Common myeloid progenitor, CD34-positive (primary cell): ENCODE results near the gene FOXF2.
A peak's percentile ranks its signal among the peaks of the same experiment; 100 is the strongest.

Experiments used
- CTCF ChIA-PET: fragments of 350-600 bp; sonication (Branson Sonifier 250); formaldehyde crosslinking; loops from one replicate; lab custom pipeline; 2021; ENCODE audit warnings: antibody characterized with exemption; lab: Charles Lee
- POLR2A ChIA-PET: fragments of 350-600 bp; sonication (Branson Sonifier 250); formaldehyde crosslinking; loops from one replicate; lab custom pipeline; 2021; ENCODE audit warnings: antibody characterized with exemption; lab: Charles Lee
- DNase-seq, 3 donors: peaks; one replicate each; pipeline versions ENCODE4 v3.0.0 to v3.0.0-alpha.2; 2013
- H3K27ac ChIP-seq, 2 experiments: 1 replicate in 1 of 2; 2 replicates in 1 of 2; pipeline ENCODE4 v1.7.0; 2013; ENCODE audit warnings: inconsistent platforms in 2 of 2, low read length in 2 of 2, mild to moderate bottlenecking in 2 of 2, low read depth in 1 of 2, moderate library complexity in 1 of 2; ENCODE audit not compliant: severe bottlenecking in 2 of 2, insufficient read depth in 1 of 2, poor library complexity in 1 of 2
- H3K27me3 ChIP-seq, 5 experiments: replicated peaks in 2 of 5; 1 replicate in 3 of 5; 2 replicates in 2 of 5; pipeline versions ENCODE4 v1.6.1 to v1.7.0; 2013; ENCODE audit warnings: low read length in 4 of 5, mild to moderate bottlenecking in 2 of 5, moderate library complexity in 2 of 5, inconsistent platforms in 1 of 5; ENCODE audit not compliant: insufficient read depth in 5 of 5, control insufficient read depth in 4 of 5
- H3K36me3 ChIP-seq, 4 experiments: 1 replicate in 2 of 4; 2 replicates in 2 of 4; pipeline versions ENCODE4 v1.6.1 to v1.7.0; 2013; ENCODE audit warnings: low read length in 3 of 4, control low read depth in 1 of 4, mild to moderate bottlenecking in 1 of 4; ENCODE audit not compliant: control insufficient read depth in 4 of 4, insufficient read depth in 4 of 4
- H3K4me1 ChIP-seq, 4 experiments: 1 replicate in 3 of 4; 2 replicates in 1 of 4; pipeline versions ENCODE4 v1.6.1 to v1.7.1; 2013; ENCODE audit warnings: low read length in 3 of 4, mild to moderate bottlenecking in 3 of 4, control low read depth in 1 of 4, inconsistent platforms in 1 of 4, moderate library complexity in 1 of 4; ENCODE audit not compliant: control insufficient read depth in 4 of 4, insufficient read depth in 4 of 4; ENCODE audit errors: control extremely low read depth in 1 of 4
- H3K4me3 ChIP-seq, 7 experiments: 1 replicate in 4 of 7; 2 replicates in 3 of 7; pipeline versions ENCODE4 v1.5.1 to v1.7.0; 2013; ENCODE audit warnings: mild to moderate bottlenecking in 7 of 7, low read length in 6 of 7, moderate library complexity in 6 of 7, inconsistent platforms in 2 of 7, low read depth in 2 of 7, control low read depth in 1 of 7; ENCODE audit not compliant: insufficient read depth in 4 of 7, control insufficient read depth in 1 of 7; ENCODE audit errors: extremely low read depth in 1 of 7
- H3K9me3 ChIP-seq, 5 experiments: 1 replicate in 4 of 5; 2 replicates in 1 of 5; pipeline versions ENCODE4 v1.6.1 to v1.7.1; 2013; ENCODE audit warnings: low read length in 4 of 5, mild to moderate bottlenecking in 2 of 5, inconsistent platforms in 1 of 5, low read depth in 1 of 5, moderate library complexity in 1 of 5; ENCODE audit not compliant: control insufficient read depth in 4 of 5, insufficient read depth in 2 of 5; ENCODE audit errors: control extremely low read depth in 1 of 5
- WGBS: methylation state at CpG from one replicate; pipeline ENCODE4 v1.1.5; 2013; ENCODE audit not compliant: insufficient coverage; 5-methylcytosine and 5-hydroxymethylcytosine counted together

Gene FOXF2

GRCh38 chr6:1382331-1382882, 7.0 kb upstream of the FOXF2 start:
- H3K27ac ChIP-seq, result no peak overlapping the region
- H3K27me3 ChIP-seq, result peaks cover 22 to 99% (median 64%) of the 10 kb centered on the region in 5 experiments
- H3K4me3 ChIP-seq, result peak overlapping the region in 3 of 7 experiments; percentile 11 to 36 (median 36)
- WGBS, result 3% methylated on average over 31 of the region's 35 CpGs
- ChIA-PET POLR2A (no interaction called here), CTCF (interaction anchor here (0.9 to 1.0 kb wide), 2 partner anchors 9 to 636 kb away, joined by 4 read pairs; no protein-coding TSS in a partner anchor)
- H3K9me3 ChIP-seq, result no peaks in the 10 kb centered on the region
- H3K4me1 ChIP-seq, result peaks cover 0 to 45% (median 17%) of the 10 kb centered on the region in 4 experiments
- DNase-seq, result no peak
- no peaks in the 10 kb centered on the region for H3K36me3 ChIP-seq

GRCh38 chr6:1382883-1383728, 6.3 kb upstream of the FOXF2 start:
- H3K27me3 ChIP-seq, result peaks cover 26 to 98% (median 63%) of the 10 kb centered on the region in 5 experiments
- H3K36me3 ChIP-seq, result no peaks in the 10 kb centered on the region
- no peak for DNase-seq
- no peak overlapping the region for H3K27ac ChIP-seq
- H3K9me3 ChIP-seq, result no peaks in the 10 kb centered on the region
- no peak overlapping the region for H3K4me3 ChIP-seq
- peaks cover 0 to 43% (median 16%) of the 10 kb centered on the region in 4 experiments for H3K4me1 ChIP-seq
- WGBS, result 2% methylated on average over 39 of the region's 57 CpGs
- ChIA-PET CTCF (interaction anchor here (0.9 to 1.0 kb wide), 2 partner anchors 9 to 637 kb away, joined by 4 read pairs; no protein-coding TSS in a partner anchor), POLR2A (no interaction called here)

DNA sequence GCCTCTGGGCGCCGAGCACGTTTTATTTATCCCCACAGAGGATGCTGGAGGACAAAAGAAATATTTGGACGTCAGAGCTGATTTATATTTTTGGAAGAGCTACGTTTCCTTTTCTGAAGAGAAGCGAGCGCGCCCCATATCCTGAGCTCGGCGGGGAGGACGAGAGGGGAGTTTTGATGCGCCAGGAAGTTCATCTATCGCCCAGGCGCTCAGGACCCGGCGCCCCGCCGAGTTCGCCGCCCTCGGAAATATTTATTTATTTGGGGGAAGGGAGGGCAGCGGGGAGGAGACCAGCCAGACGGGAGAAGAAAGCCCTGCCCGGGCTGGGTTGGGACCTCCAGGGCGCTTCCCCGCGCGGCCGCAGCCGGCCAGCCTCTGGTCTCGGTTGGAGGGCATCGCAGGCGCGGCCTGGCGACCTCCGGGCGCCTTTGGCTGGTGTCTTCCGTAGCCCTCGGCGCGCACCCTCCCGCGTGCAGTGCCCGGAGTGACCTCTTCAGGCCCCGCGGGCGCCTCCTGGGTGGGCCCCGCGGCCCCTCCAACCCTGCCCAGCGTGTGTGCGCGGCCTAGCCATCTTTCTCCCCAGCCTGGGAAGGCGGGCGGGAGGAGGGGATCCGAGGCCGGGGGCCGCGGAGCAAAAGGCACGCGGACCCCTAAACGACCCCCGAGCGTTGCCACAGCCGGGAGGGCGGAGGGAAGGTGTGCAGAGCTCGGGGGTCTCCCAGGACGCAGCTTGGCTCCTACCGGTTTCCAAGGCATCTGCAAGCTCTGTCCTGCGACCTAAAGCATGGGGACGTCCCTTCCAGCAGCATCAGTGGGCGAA, 5.4 kb upstream of the FOXF2 start:
- DNase-seq, result no peak
- 3% methylated on average over 70 of the region's 71 CpGs for WGBS
- Histone ChIP-seq H3K27ac (no peak overlapping the region), H3K27me3 (peaks cover 31 to 98% (median 59%) of the 10 kb centered on the region in 5 experiments), H3K4me3 (no peak overlapping the region), H3K4me1 (peaks cover 0 to 37% (median 13%) of the 10 kb centered on the region in 4 experiments), H3K9me3 (no peaks in the 10 kb centered on the region), H3K36me3 (no peaks in the 10 kb centered on the region)
- ChIA-PET CTCF (no interaction called here), POLR2A (no interaction called here)

DNA sequence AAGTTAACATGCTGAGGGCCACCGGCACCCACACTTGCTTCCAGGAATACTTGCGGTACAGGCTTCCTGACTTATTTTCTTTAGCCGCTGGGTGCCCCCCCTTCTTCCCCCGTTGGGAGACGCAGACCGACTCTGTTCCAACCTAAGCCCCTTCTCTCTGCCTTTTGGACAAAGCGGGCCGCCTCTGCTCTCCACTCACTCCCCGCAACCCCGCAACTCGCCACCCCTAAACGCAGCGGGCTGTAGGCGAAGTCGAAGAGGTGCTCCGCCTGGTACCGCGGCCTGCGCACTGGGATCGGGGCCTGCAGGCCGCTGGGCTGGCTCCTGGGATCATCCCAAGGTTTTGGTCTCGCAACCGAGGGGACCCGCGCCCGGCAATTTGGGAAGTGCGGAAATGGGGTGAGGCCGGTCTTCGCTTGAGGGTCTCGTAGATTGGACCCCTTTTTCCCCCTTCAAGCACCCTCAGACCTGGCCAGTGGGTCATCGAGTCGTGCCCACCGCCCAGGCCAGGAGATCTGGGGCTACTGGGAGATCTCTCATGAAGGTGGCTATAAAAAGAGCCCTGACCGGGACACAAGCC, 4.7 kb upstream of the FOXF2 start:
- CTCF ChIA-PET, result no interaction called here
- Histone ChIP-seq H3K4me1 (peaks cover 0 to 33% (median 12%) of the 10 kb centered on the region in 4 experiments), H3K27ac (no peak overlapping the region)

GRCh38 chr6:1385129-1386037, 4.0 kb upstream of the FOXF2 start:
- ChIA-PET CTCF (interaction anchor here (1.2 to 1.5 kb wide), 3 partner anchors 21 to 792 kb away, joined by 3 to 4 read pairs (median 3); no protein-coding TSS in a partner anchor), POLR2A (no interaction called here)
- Histone ChIP-seq H3K27me3 (peaks cover 25 to 93% (median 52%) of the 10 kb centered on the region in 5 experiments), H3K4me1 (peaks cover 0 to 38% (median 15%) of the 10 kb centered on the region in 4 experiments), H3K4me3 (no peak overlapping the region), H3K27ac (no peak overlapping the region), H3K36me3 (no peaks in the 10 kb centered on the region), H3K9me3 (no peaks in the 10 kb centered on the region)
- no peak for DNase-seq
- 7% methylated on average over 27 of the region's 39 CpGs for WGBS

More for the DNA sequence above, 4.7 kb upstream of the FOXF2 start:
- WGBS, result 8% methylated on average over 21 of the region's 34 CpGs
- H3K9me3 ChIP-seq, result no peaks in the 10 kb centered on the region
- peaks cover 31 to 96% (median 54%) of the 10 kb centered on the region in 5 experiments for H3K27me3 ChIP-seq
- no peak for DNase-seq
- H3K36me3 ChIP-seq, result no peaks in the 10 kb centered on the region
- H3K4me3 ChIP-seq, result no peak overlapping the region
- POLR2A ChIA-PET, result no interaction called here
